ENCODE data around the gene PLEKHM3. TPM values are rescaled to one million over a fixed set of nuclear protein-coding genes. Genes with fewer than 3 reads are reported as not detected.

PLEKHM3 gene
- total RNA-seq, 1 experiment from 2014 or later: 9.3 TPM

GRCh38 chr2:207848545-207848928 lies 176.8 kb downstream of the PLEKHM3 start:
- Mint-ChIP-seq H3K27ac (ENCODE audit: unreplicated experiment) (peak overlapping the region; percentile 49), H3K9me3 (ENCODE audit: unreplicated experiment) (no peaks in the 10 kb centered on the region), H3K27me3 (ENCODE audit: insufficient read depth, unreplicated experiment) (no peaks in the 10 kb centered on the region), H3K4me1 (ENCODE audit: low read depth, unreplicated experiment) (peaks cover 42% of the 10 kb centered on the region), H3K4me3 (ENCODE audit: unreplicated experiment) (no peak overlapping the region), H3K36me3 (ENCODE audit: insufficient read depth, unreplicated experiment) (no peaks in the 10 kb centered on the region)
- CTCF ChIA-PET: no interaction called here
- BruUV-seq (replicated peaks): no TSS peak
- DNase-seq: no peak
- Histone ChIP-seq H3K9me3 (no peaks in the 10 kb centered on the region), H3K4me3 (ENCODE audit: low read depth, low read length) (no peak overlapping the region), H3K27me3 (replicated peaks; ENCODE audit: control insufficient read depth, insufficient read depth, low read length) (no peaks in the 10 kb centered on the region), H3K4me1 (peaks cover 52% of the 10 kb centered on the region), H3K36me3 (ENCODE audit: control insufficient read depth, insufficient read depth, low read length) (no peaks in the 10 kb centered on the region; the same call in 1 of the 2 replicates)
- intact Hi-C loops (cut with micrococcal nuclease; ENCODE audit: unreplicated experiment): loop anchor here (1.0 to 5.0 kb wide), 10 partner anchors 22 to 184 kb away; partner anchors contain the start of gene FZD5
- POLR2A ChIA-PET: interaction anchor here (0.6 kb wide), 1 partner anchor 79 kb away, joined by 3 read pairs; the partner anchor contains the start of gene FZD5
- TF ChIP-seq, protein P1, sequence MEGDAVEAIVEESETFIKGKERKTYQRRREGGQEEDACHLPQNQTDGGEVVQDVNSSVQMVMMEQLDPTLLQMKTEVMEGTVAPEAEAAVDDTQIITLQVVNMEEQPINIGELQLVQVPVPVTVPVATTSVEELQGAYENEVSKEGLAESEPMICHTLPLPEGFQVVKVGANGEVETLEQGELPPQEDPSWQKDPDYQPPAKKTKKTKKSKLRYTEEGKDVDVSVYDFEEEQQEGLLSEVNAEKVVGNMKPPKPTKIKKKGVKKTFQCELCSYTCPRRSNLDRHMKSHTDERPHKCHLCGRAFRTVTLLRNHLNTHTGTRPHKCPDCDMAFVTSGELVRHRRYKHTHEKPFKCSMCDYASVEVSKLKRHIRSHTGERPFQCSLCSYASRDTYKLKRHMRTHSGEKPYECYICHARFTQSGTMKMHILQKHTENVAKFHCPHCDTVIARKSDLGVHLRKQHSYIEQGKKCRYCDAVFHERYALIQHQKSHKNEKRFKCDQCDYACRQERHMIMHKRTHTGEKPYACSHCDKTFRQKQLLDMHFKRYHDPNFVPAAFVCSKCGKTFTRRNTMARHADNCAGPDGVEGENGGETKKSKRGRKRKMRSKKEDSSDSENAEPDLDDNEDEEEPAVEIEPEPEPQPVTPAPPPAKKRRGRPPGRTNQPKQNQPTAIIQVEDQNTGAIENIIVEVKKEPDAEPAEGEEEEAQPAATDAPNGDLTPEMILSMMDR (IDR thresholded peaks at IDR 0.05; ENCODE audit: insufficient read depth in 1 of 2, low read depth in 1 of 2, low read length in 1 of 2, severe bottlenecking in 1 of 2, unreplicated experiment in 1 of 2): no peak

- Histone ChIP-seq H3K4me1 (peaks cover 52% of the 10 kb centered on the region), H3K9me3 (no peaks in the 10 kb centered on the region), H3K27me3 (replicated peaks; ENCODE audit: control insufficient read depth, insufficient read depth, low read length) (no peaks in the 10 kb centered on the region), H3K4me3 (ENCODE audit: low read depth, low read length) (no peak overlapping the region), H3K36me3 (ENCODE audit: control insufficient read depth, insufficient read depth, low read length) (no peaks in the 10 kb centered on the region; the same call in 1 of the 2 replicates)
- DNase-seq: peak; percentile 72 to 86
- Mint-ChIP-seq H3K36me3 (ENCODE audit: insufficient read depth, unreplicated experiment) (no peaks in the 10 kb centered on the region), H3K27ac (ENCODE audit: unreplicated experiment) (peak overlapping the region; percentile 49), H3K27me3 (ENCODE audit: insufficient read depth, unreplicated experiment) (no peaks in the 10 kb centered on the region), H3K4me3 (ENCODE audit: unreplicated experiment) (no peak overlapping the region), H3K4me1 (ENCODE audit: low read depth, unreplicated experiment) (peaks cover 42% of the 10 kb centered on the region), H3K9me3 (ENCODE audit: unreplicated experiment) (no peaks in the 10 kb centered on the region)
- ChIA-PET POLR2A (interaction anchor here (0.6 to 0.7 kb wide), 2 partner anchors 57 to 78 kb away, joined by 3 to 5 read pairs; partner anchors contain the start of gene FZD5), CTCF (interaction anchor here (0.6 to 1.6 kb wide), 5 partner anchors 17 to 318 kb away, joined by 3 to 6 read pairs (median 3); partner anchors contain the start of gene CREB1)
- TF ChIP-seq, protein P1 (IDR thresholded peaks at IDR 0.05; ENCODE audit: insufficient read depth in 1 of 2, low read depth in 1 of 2, low read length in 1 of 2, severe bottlenecking in 1 of 2, unreplicated experiment in 1 of 2): no peak
- intact Hi-C loops (cut with micrococcal nuclease; ENCODE audit: unreplicated experiment): loop anchor here (1.0 to 5.0 kb wide), 11 partner anchors 22 to 184 kb away; partner anchors contain the start of gene FZD5
- no TSS peak for BruUV-seq (replicated peaks)
These were observed 177.4 kb downstream of the PLEKHM3 start for GRCh38 chr2:207847807-207848544.

DNA sequence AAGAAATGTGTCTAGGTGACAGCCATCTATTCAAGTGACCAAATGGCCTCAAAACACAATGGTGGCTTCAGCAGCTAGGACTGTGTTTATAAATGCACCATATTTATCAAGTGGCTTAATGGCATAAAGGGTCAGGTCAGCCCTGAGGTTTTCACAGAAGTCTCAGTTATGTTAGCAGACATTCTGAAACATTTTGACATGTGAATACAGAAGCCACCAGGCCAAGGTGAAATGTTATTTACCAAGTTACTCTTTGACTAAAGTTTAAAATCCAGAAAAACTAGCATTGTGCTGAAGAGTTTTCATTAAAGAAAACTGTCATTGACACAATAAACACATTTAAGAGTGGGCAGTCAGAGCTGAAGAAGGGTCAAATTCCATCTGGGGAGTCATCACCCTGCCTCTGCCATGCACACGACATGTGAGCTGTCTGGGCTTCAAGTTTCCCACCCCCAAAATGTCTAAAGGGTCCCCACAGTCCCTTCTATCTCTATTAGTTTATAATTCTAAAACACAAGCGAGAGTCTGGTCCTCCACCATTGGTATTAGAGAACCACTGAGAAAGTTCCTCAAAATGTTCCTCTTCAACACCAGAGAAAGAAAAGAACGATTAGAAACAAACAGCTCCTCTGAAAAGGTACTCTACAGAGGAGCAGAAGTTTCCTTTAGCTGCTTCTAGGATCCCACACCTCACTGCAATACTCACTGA lies 178.1 kb downstream of the PLEKHM3 start:
- peaks cover 42% of the 10 kb centered on the region for H3K4me1 Mint-ChIP-seq (ENCODE audit: low read depth, unreplicated experiment)
- H3K36me3 Mint-ChIP-seq (ENCODE audit: insufficient read depth, unreplicated experiment): no peaks in the 10 kb centered on the region
- no peak for DNase-seq
- TF ChIP-seq, protein P1 (IDR thresholded peaks at IDR 0.05; ENCODE audit: insufficient read depth in 1 of 2, low read depth in 1 of 2, low read length in 1 of 2, severe bottlenecking in 1 of 2, unreplicated experiment in 1 of 2): no peak
- H3K4me3 Mint-ChIP-seq (ENCODE audit: unreplicated experiment): no peak overlapping the region
- H3K27ac Mint-ChIP-seq (ENCODE audit: unreplicated experiment): peak overlapping the region; percentile 49
- Histone ChIP-seq H3K9me3 (no peaks in the 10 kb centered on the region), H3K4me3 (ENCODE audit: low read depth, low read length) (no peak overlapping the region), H3K27me3 (replicated peaks; ENCODE audit: control insufficient read depth, insufficient read depth, low read length) (no peaks in the 10 kb centered on the region), H3K4me1 (peaks cover 52% of the 10 kb centered on the region), H3K36me3 (ENCODE audit: control insufficient read depth, insufficient read depth, low read length) (no peaks in the 10 kb centered on the region; the same call in none of the 2 replicates)
- H3K27me3 Mint-ChIP-seq (ENCODE audit: insufficient read depth, unreplicated experiment): no peaks in the 10 kb centered on the region
- POLR2A ChIA-PET: interaction anchor here (0.7 kb wide), 1 partner anchor 56 kb away, joined by 5 read pairs; no protein-coding TSS in a partner anchor
- CTCF ChIA-PET: interaction anchor here (0.6 to 1.6 kb wide), 5 partner anchors 16 to 318 kb away, joined by 3 to 6 read pairs (median 3); partner anchors contain the start of gene CREB1
- BruUV-seq (replicated peaks): TSS peak; percentile 43
- intact Hi-C loops (cut with micrococcal nuclease; ENCODE audit: unreplicated experiment): loop anchor here (1.0 to 5.0 kb wide), 2 partner anchors 46 to 185 kb away; no protein-coding TSS in a partner anchor
- no peaks in the 10 kb centered on the region for H3K9me3 Mint-ChIP-seq (ENCODE audit: unreplicated experiment)
